HepG2 (cell line): ENCODE measurements around the gene ATP5F1E. TPM values are rescaled to one million over a fixed set of nuclear protein-coding genes. Genes with fewer than 3 reads are reported as not detected.

Experiments used
- ATAC-seq: fragments of 200-7000 bp; cut with Tn5 transposase; 3 replicates; pipeline ENCODE4 v1.9.1; 2020; ENCODE audit warnings: mild to moderate bottlenecking, moderate library complexity
- BruUV-seq: library from RNA; stranded (reverse); fragments of 400-500 nt; replicated peaks from 2 replicates; lab custom pipeline; 2021; lab: Mats Ljungman, UMichigan
- CTCF ChIA-PET: fragments of 300-600 bp; formaldehyde crosslinking; extraction: SDS; loops from one replicate; lab custom pipeline; 2021; ENCODE audit warnings: low total read pairs, inconsistent platforms, low intra/inter-chr PET ratio; lab: Yijun Ruan, JAX
- POLR2A ChIA-PET: fragments of 350-600 bp; sonication (Branson Sonifier 250); formaldehyde crosslinking; loops from one replicate; lab custom pipeline; 2020; ENCODE audit warnings: antibody characterized with exemption, inconsistent platforms; lab: Yijun Ruan, JAX
- DNase-seq: peaks from one replicate; pipeline ENCODE4 v3.0.0-alpha.2; 2015; ENCODE audit warnings: low spot score
- FAIRE-seq: peaks from 3 replicates; lab custom pipeline; 2011; peaks lifted over from hg19 to GRCh38; lab: Jason Lieb, UNC
- H2AFZ ChIP-seq: one replicate; pipeline ENCODE4 v1.6.1; 2011; ENCODE audit warnings: low read length, inconsistent platforms
- H3K27ac ChIP-seq: fragments of 300-600 bp; 3 replicates; pipeline ENCODE4 v1.8.0; 2011; ENCODE audit warnings: mixed run types, mild to moderate bottlenecking, mixed read lengths, low read length, inconsistent platforms; ENCODE audit not compliant: insufficient read depth; ENCODE audit errors: extremely low read length
- H3K27me3 ChIP-seq, 2 experiments: fragments of 200-600 bp in 1 of 2; 2 replicates in 1 of 2; 3 replicates in 1 of 2; pipeline versions ENCODE4 v1.6.0 to v1.8.0; 2011; ENCODE audit warnings: low read length in 2 of 2, mild to moderate bottlenecking in 2 of 2, moderate library complexity in 2 of 2, inconsistent platforms in 1 of 2; ENCODE audit not compliant: insufficient read depth in 2 of 2, control insufficient read depth in 1 of 2
- H3K36me3 ChIP-seq, 2 experiments: fragments of 200-600 bp in 1 of 2; replicated peaks in 1 of 2; 2 replicates in 1 of 2; 3 replicates in 1 of 2; pipeline versions ENCODE4 v1.5.1 to v1.8.0; 2011; ENCODE audit warnings: low read length in 2 of 2, inconsistent platforms in 1 of 2; ENCODE audit not compliant: insufficient read depth in 2 of 2, control insufficient read depth in 1 of 2
- H3K4me1 ChIP-seq: 2 replicates; pipeline ENCODE4 v1.5.1; 2012; ENCODE audit warnings: low read length, inconsistent platforms; ENCODE audit not compliant: insufficient read depth
- H3K4me2 ChIP-seq: 2 replicates; pipeline ENCODE4 v1.6.0; 2011; ENCODE audit warnings: low read depth, low read length, inconsistent platforms
- H3K4me3 ChIP-seq, 3 experiments: fragments of 200-600 bp in 1 of 3; sonication (generic), shearing (Covaris generic) in 1 of 3; replicated peaks in 1 of 3; 2 replicates each; pipeline ENCODE4 v1.5.1; 2011 to 2016; ENCODE audit warnings: low read length in 3 of 3, inconsistent platforms in 2 of 3, low read depth in 2 of 3, mild to moderate bottlenecking in 2 of 3, control low read depth in 1 of 3, mixed read lengths in 1 of 3; ENCODE audit not compliant: insufficient read depth in 1 of 3
- H3K79me2 ChIP-seq: one replicate; pipeline ENCODE4 v1.6.1; 2011; ENCODE audit warnings: low read length, inconsistent platforms; ENCODE audit not compliant: insufficient read depth
- H3K9ac ChIP-seq: 2 replicates; pipeline ENCODE4 v1.6.0; 2011; ENCODE audit warnings: mild to moderate bottlenecking, low read depth, low read length, inconsistent platforms; ENCODE audit not compliant: insufficient read depth
- H3K9me3 ChIP-seq: 2 replicates; pipeline ENCODE4 v1.5.1; 2012; ENCODE audit warnings: mild to moderate bottlenecking, low read length
- H4K20me1 ChIP-seq: 2 replicates; pipeline ENCODE4 v1.6.0; 2011; ENCODE audit warnings: inconsistent platforms, mild to moderate bottlenecking, low read length, moderate library complexity; ENCODE audit not compliant: insufficient read depth
- FOXC1 ChIP-seq: sonication (generic); formaldehyde crosslinking; IDR thresholded peaks from 2 replicates; pipeline ENCODE4 v1.8.0; 2022; ENCODE audit warnings: mild to moderate bottlenecking, missing genetic modification reagents, borderline replicate concordance
- HOMEZ ChIP-seq: IDR thresholded peaks from 2 replicates; pipeline ENCODE4 v1.6.1; 2016; ENCODE audit warnings: low read depth
- MIXL1 ChIP-seq: IDR thresholded peaks from 2 replicates; pipeline ENCODE4 v1.6.1; 2016
- PAF1 ChIP-seq: IDR thresholded peaks from 2 replicates; pipeline ENCODE4 v1.6.1; 2016; ENCODE audit warnings: missing genetic modification reagents, missing compliant biosample characterization
- TFAP4 ChIP-seq: sonication (generic); IDR thresholded peaks from 2 replicates; pipeline ENCODE4 v1.6.1; 2016; ENCODE audit warnings: low read depth, borderline replicate concordance
- TIGD3 ChIP-seq: sonication (generic); formaldehyde crosslinking; IDR thresholded peaks from 2 replicates; pipeline ENCODE4 v1.5.1; 2020; ENCODE audit warnings: mild to moderate bottlenecking, missing genetic modification reagents, borderline replicate concordance
- ZFP1 ChIP-seq: IDR thresholded peaks from 2 replicates; pipeline ENCODE4 v1.6.1; 2016
- ZNF253 ChIP-seq: sonication (generic); formaldehyde crosslinking; IDR thresholded peaks from 2 replicates; pipeline ENCODE4 v1.8.0; 2022; ENCODE audit warnings: mild to moderate bottlenecking, missing genetic modification reagents, borderline replicate concordance
- ZNF276 ChIP-seq: sonication (generic); formaldehyde crosslinking; IDR thresholded peaks from 2 replicates; pipeline ENCODE4 v1.4.0; 2020; ENCODE audit warnings: mild to moderate bottlenecking, low read depth, missing genetic modification reagents
- ZNF33A ChIP-seq: sonication (generic); formaldehyde crosslinking; IDR thresholded peaks from 2 replicates; pipeline ENCODE4 v1.5.1; 2020; ENCODE audit warnings: missing genetic modification reagents, mild to moderate bottlenecking, moderate library complexity, borderline replicate concordance
- ZSCAN12 ChIP-seq: sonication (generic); formaldehyde crosslinking; IDR thresholded peaks from 2 replicates; pipeline ENCODE4 v1.9.0; 2021; ENCODE audit warnings: mild to moderate bottlenecking, missing genetic modification reagents
- ZXDC ChIP-seq: sonication (generic); formaldehyde crosslinking; IDR thresholded peaks from 2 replicates; pipeline ENCODE4 v1.5.0; 2020; ENCODE audit warnings: mild to moderate bottlenecking, missing genetic modification reagents
- WGBS: methylation state at CpG from one replicate; pipeline ENCODE4 v1.1.6; 2017; ENCODE audit warnings: low lambda C conversion rate; 5-methylcytosine and 5-hydroxymethylcytosine counted together
- in situ Hi-C: cut with HindIII; loops from 2 replicates; pipeline ENCODE4 v1.10.0; 2017; ENCODE audit warnings: low pct_unique_long_range_greater_than_20kb; ENCODE audit not compliant: extremely low pct_ligation_motif_present
- intact Hi-C: fragments of 100-400 bp; cut with micrococcal nuclease; formaldehyde crosslinking; loops from one replicate; pipeline ENCODE4 v1.10.0; 2022; ENCODE audit not compliant: unreplicated experiment
- polyA plus RNA-seq, 8 experiments: library from polyadenylated mRNA; depleted of rRNA in 3 of 8; stranded (reverse) in 7 of 8; unstranded in 1 of 8; fragments of >200 nt; fragmentation: Illumina TruSeq in 4 of 8; extraction: Trizol in 4 of 8; gene quantifications; 2 replicates each; pipeline versions ENCODE4 v1.2.1 to v1.2.3, GENCODE V29; 2011 to 2016; ENCODE audit warnings: low read depth in 4 of 8, missing spikeins in 1 of 8, mixed read lengths in 1 of 8; ENCODE audit not compliant: insufficient read depth in 1 of 8
- total RNA-seq, 5 experiments: library from RNA; depleted of rRNA; stranded (reverse); fragments of >200 nt; fragmentation: Illumina TruSeq; extraction: Trizol; gene quantifications; 2 replicates each; pipeline ENCODE4 v1.2.3, GENCODE V29; 2016; ENCODE audit warnings: low read depth in 1 of 5

The ATP5F1E gene
- total and polyA plus RNA-seq, 2 of the 13 experiments (the other 11 are each of a cell fraction or from before 2014, with no cell fraction given) = 121 to 134 TPM

- TF ChIP-seq TIGD3 (no peak), PAF1 (CRISPR knock-in tag) (no peak), ZNF253 (CRISPR knock-in tag) (no peak), FOXC1 (CRISPR knock-in tag) (no peak), ZFP1 (CRISPR knock-in tag) (0 out of 2 replicates have a peak, but pooled peaks have one; percentile 23), ZNF276 (CRISPR knock-in tag) (peak; percentile 29; the same call in 1 of the 2 replicates)
Measured at GRCh38 chr20:59010995-59011873, 20.9 kb downstream of the ATP5F1E start (continued).

GRCh38 chr20:59010321-59010994 is 21.7 kb downstream of the ATP5F1E start:
- intact Hi-C loops (no loop called here), in situ Hi-C loops (no loop called here)
- FAIRE-seq (no peak), DNase-seq (no peak), ATAC-seq (peak; percentile 3; the same call in 1 of the 3 replicates)
- ChIA-PET CTCF (no interaction called here), POLR2A (interaction anchor here (0.9 to 3.9 kb wide), 3 partner anchors 14 to 22 kb away, joined by 3 to 19 read pairs (median 6); partner anchors contain the start of gene ATP5F1E)
- Histone ChIP-seq H3K4me2 (peak overlapping the region; percentile 33), H3K9me3 (no peaks in the 10 kb centered on the region), H2AFZ (no peak overlapping the region), H3K4me3 (no peak overlapping the region), H3K4me1 (peaks cover 93% of the 10 kb centered on the region), H4K20me1 (no peaks in the 10 kb centered on the region), H3K79me2 (peaks cover 12% of the 10 kb centered on the region), H3K27me3 (no peaks in the 10 kb centered on the region), H3K27ac (peak overlapping the region; percentile 12), H3K9ac (no peak overlapping the region), H3K36me3 (no peaks in the 10 kb centered on the region)
- WGBS = 62% methylated on average over 8 of the region's 8 CpGs
- BruUV-seq = no TSS peak
- TF ChIP-seq HOMEZ (CRISPR knock-in tag) (no peak), ZNF33A (CRISPR knock-in tag) (no peak), ZXDC (CRISPR knock-in tag) (no peak), MIXL1 (CRISPR knock-in tag) (no peak), TFAP4 (peak; percentile 49; the same call in 1 of the 2 replicates), ZSCAN12 (CRISPR knock-in tag) (no peak)
